Central memory CD4-positive, alpha-beta T cell (primary cell): Measurements from ENCODE around the gene TMSB10.
A peak's percentile ranks its signal among the peaks of the same experiment; 100 is the strongest.
"Not testable (repeated sequence)": the region's sequence is repeated elsewhere in the genome, so short reads cannot be mapped to it uniquely, and the experiment has no call there.

Experiments used
- DNase-seq: peaks from one replicate; pipeline ENCODE4 v3.0.0; 2022

The TMSB10 gene

GRCh38 chr2:84904717-84905174 is 710 bp upstream of the TMSB10 start:
- no peak for DNase-seq

DNA sequence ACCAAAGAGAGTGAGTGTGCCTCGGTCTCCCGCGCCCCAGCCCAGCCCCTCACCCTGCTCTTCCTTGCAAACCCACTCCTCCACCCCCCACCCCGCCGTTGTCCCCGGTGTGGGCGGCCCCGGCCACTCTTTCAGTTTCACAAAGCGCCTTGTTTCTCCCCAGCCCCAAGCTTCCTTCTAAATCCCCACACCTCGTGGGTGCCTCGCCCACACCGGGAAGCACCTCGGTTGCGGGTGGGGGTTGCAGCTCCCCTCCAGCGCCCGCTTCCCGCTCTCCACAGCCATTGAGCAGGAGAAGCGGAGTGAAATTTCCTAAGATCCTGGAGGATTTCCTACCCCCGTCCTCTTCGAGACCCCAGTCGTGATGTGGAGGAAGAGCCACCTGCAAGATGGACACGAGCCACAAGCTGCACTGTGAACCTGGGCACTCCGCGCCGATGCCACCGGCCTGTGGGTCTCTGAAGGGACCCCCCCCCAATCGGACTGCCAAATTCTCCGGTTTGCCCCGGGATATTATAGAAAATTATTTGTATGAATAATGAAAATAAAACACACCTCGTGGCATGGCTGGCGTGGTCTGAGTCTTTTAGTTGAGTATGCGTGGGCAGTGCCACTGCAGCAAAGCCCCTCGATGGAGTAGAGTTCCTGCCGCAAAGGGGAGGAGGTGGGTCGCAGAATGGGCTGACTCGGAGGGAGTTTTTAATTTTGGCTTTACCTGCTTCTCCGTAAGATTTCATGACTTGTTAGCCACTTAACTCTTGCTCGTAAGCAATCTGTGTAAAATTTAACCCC is 848 bp downstream of the TMSB10 start:
- peak; percentile 46 for DNase-seq

DNA sequence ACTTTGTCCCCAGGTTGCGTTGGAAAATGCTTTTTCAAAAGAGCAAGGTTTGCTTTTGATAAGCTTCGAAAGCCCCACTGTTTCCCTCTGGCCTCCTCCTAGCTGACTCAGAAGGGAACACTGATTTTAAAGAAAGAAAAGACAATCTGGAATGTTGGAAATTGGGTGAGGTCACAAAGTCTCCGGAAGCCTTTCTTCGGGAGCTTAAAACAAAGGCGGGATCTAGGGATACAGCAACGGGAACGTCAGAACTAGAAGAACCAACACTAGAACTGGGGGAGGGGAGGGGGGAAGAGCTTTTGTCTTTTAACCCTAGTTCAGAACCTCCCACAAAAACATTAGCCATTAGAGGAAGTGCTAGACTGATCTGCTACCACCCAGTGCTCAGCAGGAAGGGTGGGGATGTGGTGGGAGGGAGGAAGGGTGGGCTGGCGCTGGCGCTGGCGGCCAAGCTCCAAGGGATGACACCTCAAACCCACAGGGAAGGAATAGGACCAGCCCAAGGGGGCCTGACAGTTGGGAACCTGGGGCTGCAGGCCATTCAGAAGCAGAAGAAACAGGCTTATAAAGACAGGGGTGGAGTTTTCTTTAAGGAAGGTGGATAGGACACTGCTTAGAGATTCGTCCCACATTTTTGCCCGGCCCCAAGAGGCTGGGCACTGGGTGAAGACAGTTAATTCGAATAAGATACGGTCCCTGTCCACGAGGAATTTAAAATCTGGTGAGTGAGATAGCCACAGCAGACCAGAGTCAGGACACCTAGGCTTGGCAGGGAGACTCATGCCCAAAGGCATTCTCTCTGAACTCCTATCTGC is 1.7 kb downstream of the TMSB10 start:
- peak; percentile 67 for DNase-seq

DNA sequence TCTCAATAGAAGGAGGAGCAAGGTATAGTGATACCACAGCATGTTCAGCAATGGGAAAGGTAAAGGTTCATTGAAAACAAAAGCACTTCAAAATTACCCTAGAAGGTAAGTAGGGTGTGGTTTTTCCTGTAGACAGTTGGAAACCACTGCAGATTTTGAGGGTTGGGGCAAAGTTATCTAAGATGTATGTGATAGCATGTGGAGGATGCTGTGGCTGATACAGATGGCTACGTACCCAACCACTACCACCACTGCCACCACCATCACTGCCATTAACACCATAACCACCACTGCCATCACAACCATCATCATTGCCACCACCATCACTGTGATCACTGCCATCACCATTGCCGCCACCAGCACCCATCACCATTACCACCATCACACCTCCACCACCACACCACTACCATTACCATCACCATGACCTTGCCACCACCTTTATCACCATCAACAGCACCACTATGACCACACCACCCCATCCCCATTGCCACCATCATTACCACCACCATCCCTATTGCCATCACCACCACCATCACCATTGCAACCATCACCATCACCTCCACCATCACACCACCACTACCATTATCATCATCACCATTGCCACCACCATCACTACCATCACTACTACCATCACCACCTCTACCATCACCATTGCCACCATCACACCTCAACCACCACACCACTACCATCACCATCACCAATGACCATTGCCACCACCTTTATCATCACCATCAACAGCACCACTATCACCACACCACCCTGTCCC is 3.7 kb downstream of the TMSB10 start:
- peak; percentile 82 for DNase-seq

DNA sequence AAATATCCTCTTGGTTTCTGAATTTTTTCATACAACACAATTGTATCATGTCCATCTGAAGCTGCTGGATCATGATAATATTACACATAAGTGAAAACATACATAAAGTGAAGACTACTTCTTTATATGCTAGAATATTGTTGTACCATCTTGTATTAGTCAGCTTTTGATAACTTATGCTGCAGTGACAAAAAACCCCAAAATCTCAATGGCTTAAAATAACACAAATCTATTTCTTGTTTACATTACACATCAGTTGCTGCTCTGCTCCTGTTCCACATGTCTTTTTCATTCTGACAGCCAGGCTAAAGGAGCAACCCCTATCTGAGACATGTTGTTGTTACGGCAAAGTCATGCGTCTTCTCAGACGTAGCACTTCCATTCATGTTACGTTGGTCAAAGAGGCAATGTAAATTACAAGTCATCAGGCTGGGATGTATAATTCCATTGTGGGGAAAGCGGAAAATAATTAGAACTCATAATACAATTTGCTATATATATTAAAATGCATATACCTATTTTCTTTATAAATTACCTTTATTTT is 5.8 kb downstream of the TMSB10 start:
- DNase-seq = no peak

GRCh38 chr2:84912984-84913383 is 7.5 kb downstream of the TMSB10 start:
- no peak for DNase-seq

- DNase-seq = no peak
These were observed 8.9 kb downstream of the TMSB10 start for GRCh38 chr2:84914334-84914733.

DNA sequence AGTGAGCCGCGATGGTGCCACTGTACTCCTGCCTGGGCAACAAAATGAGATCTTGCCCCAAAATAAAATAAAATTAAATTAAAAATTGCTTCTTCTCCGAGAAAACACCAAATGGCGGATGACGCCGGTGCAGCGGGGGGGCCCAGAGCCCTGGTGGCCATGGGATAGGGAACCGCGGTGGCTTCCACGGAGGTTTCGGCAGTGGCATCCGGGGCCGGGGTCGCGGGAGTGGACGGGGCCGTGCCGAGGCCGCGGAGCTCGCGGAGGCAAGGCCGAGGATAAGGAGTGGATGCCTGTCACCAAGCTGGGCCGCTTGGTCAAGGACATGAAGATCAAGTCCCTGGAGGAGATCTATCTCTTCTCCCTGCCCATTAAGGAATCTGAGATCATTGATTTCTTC is 10.2 kb downstream of the TMSB10 start:
- not testable (repeated sequence) for DNase-seq

DNA sequence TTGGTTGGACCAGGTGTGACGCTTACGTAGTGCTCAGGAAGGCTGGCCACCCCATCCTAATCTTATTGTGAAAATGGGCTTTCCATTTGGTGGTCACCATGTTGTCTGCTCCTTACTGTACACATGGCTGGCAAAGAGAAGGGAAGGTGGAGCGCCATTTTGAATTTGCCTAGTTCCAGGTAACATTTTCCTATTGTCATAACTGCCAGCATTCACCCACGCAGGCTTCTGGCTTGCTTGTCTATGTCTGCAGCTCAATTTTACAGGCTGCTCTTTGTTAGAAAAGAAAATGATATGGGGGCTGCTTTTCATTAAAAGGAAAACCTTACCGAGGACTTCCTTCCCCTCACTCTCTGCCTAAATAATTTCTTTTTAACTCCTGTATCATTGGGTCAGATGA is 12.4 kb downstream of the TMSB10 start:
- DNase-seq = not testable (repeated sequence)

DNA sequence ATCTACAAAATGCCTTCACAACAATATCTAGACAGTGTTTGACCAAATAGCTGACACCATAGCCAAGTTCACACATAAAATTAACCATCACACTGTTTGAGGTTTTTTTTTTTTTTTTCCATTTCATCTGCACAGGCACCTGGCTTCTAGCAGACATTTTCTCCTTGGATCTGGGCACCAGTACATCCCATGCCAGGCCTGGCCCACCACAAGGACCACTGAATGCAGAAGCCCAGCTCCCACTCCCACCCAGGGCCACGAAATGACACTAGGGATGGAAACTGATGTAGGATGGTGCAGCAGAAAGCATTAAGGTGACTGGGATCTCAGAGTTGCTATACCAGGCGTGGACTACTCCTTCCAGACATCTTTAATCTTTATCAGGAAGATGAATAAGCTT is 13.0 kb downstream of the TMSB10 start:
- no peak for DNase-seq

GRCh38 chr2:84919885-84920580 is 14.6 kb downstream of the TMSB10 start:
- no peak for DNase-seq

GRCh38 chr2:84923009-84923408 is 17.6 kb downstream of the TMSB10 start:
- no peak for DNase-seq

DNA sequence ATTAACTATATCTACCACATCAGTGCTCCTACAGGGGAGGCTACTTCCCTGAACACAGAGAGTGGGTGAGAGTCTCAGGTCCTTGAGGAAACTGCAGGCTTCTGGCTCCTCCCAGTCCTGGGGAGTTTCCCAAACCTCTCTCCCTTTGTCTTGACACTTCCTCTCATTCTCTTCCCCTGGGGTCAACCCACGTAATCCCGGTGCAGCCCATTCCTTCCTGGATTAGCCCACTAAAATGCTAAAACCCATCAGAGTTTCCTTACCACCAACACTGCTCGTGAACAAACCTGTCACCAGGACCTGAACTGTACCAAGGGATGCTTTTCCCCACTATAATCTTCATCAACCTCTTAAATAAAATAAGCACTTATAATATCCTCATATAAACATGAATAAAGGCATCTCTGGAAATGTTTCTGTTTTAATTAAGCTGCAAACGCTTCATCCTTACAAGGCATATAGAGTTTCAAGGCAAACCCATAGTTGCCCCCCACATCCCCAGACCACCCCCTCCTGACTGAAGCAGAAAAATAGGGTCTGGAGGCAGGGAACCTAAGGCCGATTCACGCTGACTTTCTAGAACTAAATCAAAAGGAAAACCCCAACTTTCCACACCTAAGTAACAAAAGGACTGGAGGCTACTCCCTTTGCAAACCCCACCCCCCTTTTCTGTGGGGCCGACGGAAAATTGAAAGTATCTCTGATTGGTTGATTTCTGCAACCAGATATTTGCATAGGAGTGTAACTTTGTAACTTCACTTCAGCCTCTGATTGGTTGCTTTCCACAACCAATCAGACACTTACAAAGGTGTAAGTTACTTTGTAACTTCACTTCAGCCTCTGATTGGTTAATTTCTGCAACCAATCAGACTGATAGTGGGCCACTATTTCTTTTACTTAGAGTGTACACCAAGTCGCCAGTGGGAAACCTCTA is 19.0 kb downstream of the TMSB10 start:
- DNase-seq = peak; percentile 58

GRCh38 chr2:84925336-84925723 is 19.9 kb downstream of the TMSB10 start:
- peak; percentile 12 for DNase-seq

DNA sequence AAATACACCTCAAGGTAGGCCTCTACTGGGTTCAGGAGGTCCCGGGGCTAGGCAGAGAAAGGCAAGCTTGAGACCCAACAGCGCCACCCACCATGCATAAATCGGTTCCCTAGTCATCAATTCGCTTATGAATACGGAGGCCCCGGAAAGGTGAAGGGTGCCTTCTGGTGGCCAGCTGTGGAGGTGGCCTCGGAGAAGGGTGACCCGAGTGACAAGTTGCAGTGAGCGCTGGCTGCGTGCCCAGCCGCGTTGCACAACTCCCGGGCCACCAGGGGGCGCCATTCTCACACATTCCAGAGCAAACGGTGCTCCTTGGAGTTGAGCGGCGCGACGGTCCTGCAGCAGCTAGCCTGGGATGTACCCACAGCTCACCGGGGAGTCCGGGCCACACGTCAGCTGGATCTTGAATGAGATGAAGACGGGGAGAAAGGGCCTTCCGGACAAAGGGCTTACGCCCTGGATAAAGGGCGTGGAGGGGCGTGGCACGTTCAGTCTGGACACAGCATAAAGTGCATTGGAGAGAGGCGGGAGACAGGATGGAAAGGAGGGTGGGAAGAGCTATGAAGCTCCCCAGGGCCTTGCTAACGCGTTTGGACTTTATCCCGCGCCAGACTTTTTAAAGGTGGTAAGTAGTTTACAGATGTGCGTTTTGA is 20.4 kb downstream of the TMSB10 start:
- DNase-seq = peak; percentile 97

GRCh38 chr2:84927275-84927627 is 21.8 kb downstream of the TMSB10 start:
- no peak for DNase-seq

DNA sequence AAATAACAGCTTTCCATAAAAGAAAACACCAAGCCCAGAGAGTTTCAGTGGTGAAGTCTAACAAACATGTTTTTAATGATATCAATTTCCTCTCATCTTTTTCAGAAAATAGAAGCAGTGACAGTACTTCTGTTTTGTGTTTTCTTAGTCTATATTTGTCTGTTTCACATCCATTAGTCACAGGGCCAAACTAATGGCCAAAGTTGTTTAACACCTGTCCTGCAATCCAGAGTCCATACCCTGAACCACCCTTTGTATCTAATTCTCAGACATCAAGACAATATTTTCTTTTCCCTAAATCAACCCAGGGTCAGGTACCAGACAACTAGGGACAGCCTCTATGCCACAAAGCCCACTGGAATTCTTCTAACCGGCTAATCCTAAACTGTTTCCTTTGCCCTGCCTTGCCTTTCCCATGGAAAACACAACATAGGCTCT is 25.9 kb downstream of the TMSB10 start:
- DNase-seq = no peak

DNA sequence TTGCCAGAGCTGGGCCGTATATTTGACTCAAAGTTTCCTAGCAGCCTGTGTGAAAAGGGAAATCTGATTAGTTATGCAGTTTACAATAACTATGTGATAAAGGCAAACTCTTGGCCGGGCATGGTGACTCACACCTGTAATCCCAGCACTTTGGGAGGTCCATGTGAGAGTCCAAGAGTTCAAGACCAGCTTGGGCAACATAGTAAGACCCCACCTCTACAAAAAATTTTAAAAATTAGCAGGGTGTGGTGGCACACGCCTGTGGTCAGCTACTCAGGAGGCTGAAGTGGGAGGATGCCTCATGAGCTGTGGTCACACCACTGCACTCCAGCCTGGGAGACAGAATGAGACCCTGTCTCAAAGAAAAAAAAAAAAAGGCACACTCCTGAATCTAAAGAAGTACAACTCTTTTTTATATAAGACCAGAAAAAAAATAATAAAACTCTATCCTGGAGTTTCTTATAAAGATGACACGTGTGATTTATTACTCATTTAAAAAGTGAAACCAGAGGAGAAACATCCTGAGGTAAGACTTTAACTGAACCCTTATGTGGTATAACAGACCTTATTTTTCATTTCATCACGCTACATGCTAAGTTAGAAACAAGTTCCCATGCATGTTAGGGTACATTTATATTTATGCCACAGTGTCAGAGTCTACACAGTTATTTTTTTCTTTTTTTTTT is 32.9 kb downstream of the TMSB10 start:
- peak; percentile 51 for DNase-seq

DNA sequence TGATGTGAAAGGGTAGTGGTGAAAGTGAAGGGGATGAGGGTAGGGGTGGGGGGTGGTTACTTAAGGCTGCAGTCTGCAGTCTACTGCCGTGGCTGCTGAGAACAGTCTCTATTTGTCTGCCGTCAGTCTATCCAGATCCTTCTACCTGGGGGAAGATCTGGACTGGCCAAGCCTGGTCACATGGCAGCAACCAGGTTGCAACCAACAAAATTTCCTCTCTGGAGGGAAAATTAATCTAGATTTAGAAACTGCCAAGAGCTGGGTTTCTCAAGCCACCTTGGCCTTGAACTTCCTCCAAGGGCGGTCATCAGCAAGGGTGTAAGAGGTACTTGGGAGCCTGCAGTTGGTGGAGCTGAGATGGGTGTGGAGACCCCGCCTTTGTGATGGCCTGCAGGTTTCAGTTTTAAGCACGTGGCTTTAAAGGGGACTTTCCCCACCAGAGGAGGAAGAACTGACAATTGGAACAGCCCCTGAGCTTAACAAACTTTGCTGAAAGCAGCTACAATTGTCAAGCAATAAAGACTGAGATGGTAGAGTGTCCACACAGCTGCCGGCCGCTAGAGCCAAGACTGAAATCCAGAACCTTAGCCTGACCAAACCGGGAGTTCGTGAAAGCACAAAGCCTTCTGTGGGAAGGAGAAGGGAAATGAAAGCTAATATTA is 34.1 kb downstream of the TMSB10 start:
- DNase-seq = peak; percentile 82
